ENCODE data around the gene TRAK1.

Gene TRAK1

DNA sequence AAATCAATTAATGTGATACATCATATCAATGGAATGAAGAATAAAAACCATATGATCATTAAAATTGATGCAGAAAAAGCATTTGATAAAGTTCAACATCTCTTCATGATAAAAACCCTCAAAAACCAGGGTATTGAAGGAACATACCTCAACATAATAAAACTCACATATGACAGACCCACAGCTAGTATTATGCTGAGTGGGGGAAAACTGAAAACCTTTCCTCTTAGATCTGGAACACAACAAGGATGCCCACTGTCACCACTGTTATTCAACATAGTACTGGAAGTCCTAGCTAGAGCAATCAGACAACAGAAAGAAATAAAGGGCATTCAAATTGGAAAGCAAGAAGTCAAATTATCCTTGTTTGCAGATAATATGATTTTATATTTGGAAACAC is 144.4 kb downstream of the TRAK1 start:
- Histone ChIP-seq H3K4me1 (ENCODE audit: control extremely low read depth in 1 of 4, control insufficient read depth in 4 of 4, insufficient read depth in 4 of 4, low read length in 3 of 4) (no peaks in the 10 kb centered on the region), H3K27ac (ENCODE audit: insufficient read depth in 1 of 2, low read depth in 1 of 2, low read length in 2 of 2, poor library complexity in 1 of 2, severe bottlenecking in 2 of 2) (no peak overlapping the region), H3K36me3 (ENCODE audit: control insufficient read depth in 4 of 4, insufficient read depth in 4 of 4, low read length in 3 of 4) (no peaks in the 10 kb centered on the region), H3K4me3 (ENCODE audit: control insufficient read depth in 1 of 7, extremely low read depth in 1 of 7, insufficient read depth in 4 of 7, low read depth in 2 of 7, low read length in 6 of 7) (no peak overlapping the region), H3K27me3 (replicated peaks in 2 of 5; ENCODE audit: control insufficient read depth in 4 of 5, insufficient read depth in 5 of 5, low read length in 4 of 5) (no peaks in the 10 kb centered on the region), H3K9me3 (ENCODE audit: control extremely low read depth in 1 of 5, control insufficient read depth in 4 of 5, insufficient read depth in 2 of 5, low read depth in 1 of 5, low read length in 4 of 5) (peaks cover 0 to 11% (median 7%) of the 10 kb centered on the region in 5 experiments)
- no peak for DNase-seq
- CTCF ChIA-PET, result no interaction called here
- POLR2A ChIA-PET, result no interaction called here

DNA sequence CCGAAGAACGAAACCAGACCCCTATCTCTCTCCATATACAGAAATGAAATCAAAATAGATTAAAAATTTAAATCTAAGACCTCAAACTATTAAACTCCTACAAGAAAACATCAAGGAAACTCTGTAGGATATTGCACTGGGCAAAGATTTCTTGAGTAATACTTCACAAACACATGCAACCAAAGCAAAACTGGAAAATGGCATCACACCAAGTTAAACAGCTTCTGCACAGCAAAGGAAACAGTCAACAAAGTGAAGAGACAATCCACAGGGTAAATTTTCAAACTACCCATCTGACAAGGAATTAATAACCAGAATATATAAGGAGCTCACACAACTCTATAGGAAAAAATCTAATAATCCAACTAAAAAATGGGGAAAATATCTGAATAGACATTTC is 145.5 kb downstream of the TRAK1 start:
- ChIA-PET CTCF (no interaction called here), POLR2A (no interaction called here)

DNA sequence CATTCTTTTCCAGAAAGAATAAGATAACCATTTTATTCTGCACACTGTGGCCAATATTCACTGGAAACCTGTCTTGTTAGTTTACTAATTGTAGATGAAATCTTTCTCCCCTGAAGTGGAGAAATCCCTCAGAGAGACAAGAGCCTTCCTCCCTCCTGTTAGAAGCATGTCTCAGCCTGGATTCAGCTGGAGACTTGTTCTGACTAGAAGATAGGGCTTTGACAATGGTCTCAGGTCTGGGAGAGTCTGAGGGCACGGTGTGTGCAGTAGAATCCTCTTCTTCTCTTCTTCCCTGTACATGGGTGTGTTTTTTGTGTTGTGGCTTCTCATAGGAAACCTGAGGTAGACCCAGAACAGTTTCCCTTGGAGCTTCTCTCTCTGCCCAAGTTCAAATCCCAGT is 154.9 kb downstream of the TRAK1 start:
- ChIA-PET POLR2A (no interaction called here), CTCF (interaction anchor here (1.1 to 4.5 kb wide), 5 partner anchors 15 to 300 kb away, joined by 3 to 64 read pairs (median 18); no protein-coding TSS in a partner anchor)
- H3K4me3 ChIP-seq (ENCODE audit: control insufficient read depth in 1 of 7, extremely low read depth in 1 of 7, insufficient read depth in 4 of 7, low read depth in 2 of 7, low read length in 6 of 7), result no peak overlapping the region
- no peak overlapping the region for H3K27ac ChIP-seq (ENCODE audit: insufficient read depth in 1 of 2, low read depth in 1 of 2, low read length in 2 of 2, poor library complexity in 1 of 2, severe bottlenecking in 2 of 2)
- peaks cover 4 to 17% (median 7%) of the 10 kb centered on the region in 5 experiments for H3K27me3 ChIP-seq (replicated peaks in 2 of 5; ENCODE audit: control insufficient read depth in 4 of 5, insufficient read depth in 5 of 5, low read length in 4 of 5)
- no peak for DNase-seq
- no CpG with 5 or more reads among the region's 1 CpG for WGBS (ENCODE audit: insufficient coverage)
- H3K9me3 ChIP-seq (ENCODE audit: control extremely low read depth in 1 of 5, control insufficient read depth in 4 of 5, insufficient read depth in 2 of 5, low read depth in 1 of 5, low read length in 4 of 5), result no peaks in the 10 kb centered on the region
- no peaks in the 10 kb centered on the region for H3K36me3 ChIP-seq (ENCODE audit: control insufficient read depth in 4 of 4, insufficient read depth in 4 of 4, low read length in 3 of 4)
- no peaks in the 10 kb centered on the region for H3K4me1 ChIP-seq (ENCODE audit: control extremely low read depth in 1 of 4, control insufficient read depth in 4 of 4, insufficient read depth in 4 of 4, low read length in 3 of 4)

More for the DNA sequence above, 145.5 kb downstream of the TRAK1 start:
- peaks cover 0 to 11% (median 7%) of the 10 kb centered on the region in 5 experiments for H3K9me3 ChIP-seq (ENCODE audit: control extremely low read depth in 1 of 5, control insufficient read depth in 4 of 5, insufficient read depth in 2 of 5, low read depth in 1 of 5, low read length in 4 of 5)
- no CpG with 5 or more reads among the region's 2 CpGs for WGBS (ENCODE audit: insufficient coverage)
- H3K4me1 ChIP-seq (ENCODE audit: control extremely low read depth in 1 of 4, control insufficient read depth in 4 of 4, insufficient read depth in 4 of 4, low read length in 3 of 4), result no peaks in the 10 kb centered on the region
- H3K36me3 ChIP-seq (ENCODE audit: control insufficient read depth in 4 of 4, insufficient read depth in 4 of 4, low read length in 3 of 4), result no peaks in the 10 kb centered on the region
- no peak for DNase-seq
- no peak overlapping the region for H3K4me3 ChIP-seq (ENCODE audit: control insufficient read depth in 1 of 7, extremely low read depth in 1 of 7, insufficient read depth in 4 of 7, low read depth in 2 of 7, low read length in 6 of 7)
- no peak overlapping the region for H3K27ac ChIP-seq (ENCODE audit: insufficient read depth in 1 of 2, low read depth in 1 of 2, low read length in 2 of 2, poor library complexity in 1 of 2, severe bottlenecking in 2 of 2)
- H3K27me3 ChIP-seq (replicated peaks in 2 of 5; ENCODE audit: control insufficient read depth in 4 of 5, insufficient read depth in 5 of 5, low read length in 4 of 5), result no peaks in the 10 kb centered on the region

DNA sequence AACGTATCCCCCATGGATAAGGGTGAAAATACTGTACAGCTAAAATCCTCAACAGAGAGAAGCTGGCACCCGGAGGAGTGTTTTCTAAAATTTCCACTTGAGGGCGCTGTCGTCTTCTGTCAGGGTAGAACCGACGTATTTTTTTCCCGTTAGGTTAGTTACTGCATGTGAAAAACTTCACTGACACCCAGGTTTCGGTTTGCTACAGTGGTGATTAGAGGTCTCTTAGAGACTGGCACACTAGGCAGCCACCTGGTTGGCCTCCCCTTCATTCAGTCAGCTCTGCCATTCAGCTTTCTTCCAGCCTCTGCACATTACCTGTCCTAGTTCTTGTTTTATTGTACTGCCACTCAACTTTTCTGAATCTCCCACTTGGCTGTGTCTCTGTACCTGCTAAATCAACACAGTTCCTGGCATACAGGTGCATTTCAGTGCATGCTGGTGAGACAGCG is 156.4 kb downstream of the TRAK1 start:
- H3K27ac ChIP-seq (ENCODE audit: insufficient read depth in 1 of 2, low read depth in 1 of 2, low read length in 2 of 2, poor library complexity in 1 of 2, severe bottlenecking in 2 of 2), result no peak overlapping the region
- H3K4me1 ChIP-seq (ENCODE audit: control extremely low read depth in 1 of 4, control insufficient read depth in 4 of 4, insufficient read depth in 4 of 4, low read length in 3 of 4), result no peaks in the 10 kb centered on the region
- H3K36me3 ChIP-seq (ENCODE audit: control insufficient read depth in 4 of 4, insufficient read depth in 4 of 4, low read length in 3 of 4), result no peaks in the 10 kb centered on the region
- WGBS (ENCODE audit: insufficient coverage), result 11% methylated on average over 9 of the region's 9 CpGs
- peak; percentile 65 to 83 (median 80) for DNase-seq
- ChIA-PET CTCF (interaction anchor here (0.6 to 4.5 kb wide), 17 partner anchors 9 to 329 kb away, joined by 3 to 64 read pairs (median 6); no protein-coding TSS in a partner anchor), POLR2A (interaction anchor here (0.5 kb wide), 1 partner anchor 865 kb away, joined by 4 read pairs; no protein-coding TSS in a partner anchor)
- peaks cover 4 to 19% (median 10%) of the 10 kb centered on the region in 5 experiments for H3K27me3 ChIP-seq (replicated peaks in 2 of 5; ENCODE audit: control insufficient read depth in 4 of 5, insufficient read depth in 5 of 5, low read length in 4 of 5)
- peak overlapping the region in 1 of 7 experiments; percentile 26 for H3K4me3 ChIP-seq (ENCODE audit: control insufficient read depth in 1 of 7, extremely low read depth in 1 of 7, insufficient read depth in 4 of 7, low read depth in 2 of 7, low read length in 6 of 7)
- H3K9me3 ChIP-seq (ENCODE audit: control extremely low read depth in 1 of 5, control insufficient read depth in 4 of 5, insufficient read depth in 2 of 5, low read depth in 1 of 5, low read length in 4 of 5), result no peaks in the 10 kb centered on the region

DNA sequence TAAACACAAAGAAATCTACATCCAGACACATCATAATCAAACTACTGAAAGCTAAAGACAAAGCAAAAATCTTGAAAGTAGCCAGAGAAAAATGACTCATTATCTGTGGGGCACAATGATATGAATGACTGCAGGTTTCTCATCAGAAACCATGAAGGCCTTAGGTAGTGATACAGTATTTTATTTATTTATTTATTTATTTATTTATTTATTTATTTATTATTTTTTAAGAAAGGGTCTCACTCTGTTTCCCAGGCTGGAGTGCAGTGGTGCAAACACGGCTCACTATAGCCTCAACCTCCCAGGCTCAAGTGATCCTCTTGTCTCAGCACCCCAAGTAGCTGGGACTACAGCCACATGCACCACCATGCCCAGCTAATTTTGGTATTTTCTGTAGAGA is 159.6 kb downstream of the TRAK1 start:
- H3K4me1 ChIP-seq (ENCODE audit: control extremely low read depth in 1 of 4, control insufficient read depth in 4 of 4, insufficient read depth in 4 of 4, low read length in 3 of 4), result no peaks in the 10 kb centered on the region
- ChIA-PET CTCF (interaction anchor here (4.4 kb wide), 1 partner anchor 10 kb away, joined by 23 read pairs; no protein-coding TSS in a partner anchor), POLR2A (no interaction called here)
- no peak overlapping the region for H3K27ac ChIP-seq (ENCODE audit: insufficient read depth in 1 of 2, low read depth in 1 of 2, low read length in 2 of 2, poor library complexity in 1 of 2, severe bottlenecking in 2 of 2)
- H3K9me3 ChIP-seq (ENCODE audit: control extremely low read depth in 1 of 5, control insufficient read depth in 4 of 5, insufficient read depth in 2 of 5, low read depth in 1 of 5, low read length in 4 of 5), result no peaks in the 10 kb centered on the region
- no peak for DNase-seq
- H3K36me3 ChIP-seq (ENCODE audit: control insufficient read depth in 4 of 4, insufficient read depth in 4 of 4, low read length in 3 of 4), result no peaks in the 10 kb centered on the region
- H3K27me3 ChIP-seq (replicated peaks in 2 of 5; ENCODE audit: control insufficient read depth in 4 of 5, insufficient read depth in 5 of 5, low read length in 4 of 5), result peaks cover 4 to 23% (median 15%) of the 10 kb centered on the region in 5 experiments
- WGBS (ENCODE audit: insufficient coverage), result 80% methylated on average over 1 of the region's 1 CpG
- no peak overlapping the region for H3K4me3 ChIP-seq (ENCODE audit: control insufficient read depth in 1 of 7, extremely low read depth in 1 of 7, insufficient read depth in 4 of 7, low read depth in 2 of 7, low read length in 6 of 7)

DNA sequence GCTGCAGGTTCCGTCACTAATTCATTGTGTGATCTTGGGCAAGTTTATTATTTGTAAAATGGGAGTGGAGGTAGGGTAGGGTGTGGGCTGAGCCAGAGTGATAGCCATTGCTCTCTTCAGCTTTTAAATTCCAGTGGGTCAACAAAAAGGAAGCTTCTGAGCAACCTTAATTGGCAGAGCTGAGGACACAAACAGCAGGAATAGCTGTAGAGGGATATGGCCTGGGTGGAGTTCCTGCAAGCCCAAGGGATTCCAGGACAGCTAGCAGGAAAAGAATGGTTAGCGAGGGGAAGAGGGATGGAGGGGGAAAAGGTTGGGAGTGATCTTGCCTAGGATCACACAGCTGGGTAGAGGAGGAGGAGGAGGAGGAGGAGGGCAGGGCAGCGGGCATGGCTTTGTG is 163.4 kb downstream of the TRAK1 start:
- H3K4me1 ChIP-seq (ENCODE audit: control extremely low read depth in 1 of 4, control insufficient read depth in 4 of 4, insufficient read depth in 4 of 4, low read length in 3 of 4), result no peaks in the 10 kb centered on the region
- no peak for DNase-seq
- 95% methylated on average over 3 of the region's 3 CpGs for WGBS (ENCODE audit: insufficient coverage)
- POLR2A ChIA-PET, result interaction anchor here (0.5 kb wide), 1 partner anchor 750 kb away, joined by 3 read pairs; no protein-coding TSS in a partner anchor
- peaks cover 0 to 2% (median 0%) of the 10 kb centered on the region in 5 experiments for H3K9me3 ChIP-seq (ENCODE audit: control extremely low read depth in 1 of 5, control insufficient read depth in 4 of 5, insufficient read depth in 2 of 5, low read depth in 1 of 5, low read length in 4 of 5)
- no peaks in the 10 kb centered on the region for H3K36me3 ChIP-seq (ENCODE audit: control insufficient read depth in 4 of 4, insufficient read depth in 4 of 4, low read length in 3 of 4)
- no peak overlapping the region for H3K4me3 ChIP-seq (ENCODE audit: control insufficient read depth in 1 of 7, extremely low read depth in 1 of 7, insufficient read depth in 4 of 7, low read depth in 2 of 7, low read length in 6 of 7)
- CTCF ChIA-PET, result interaction anchor here (0.9 to 1.2 kb wide), 2 partner anchors 10 to 189 kb away, joined by 3 read pairs; no protein-coding TSS in a partner anchor
- H3K27me3 ChIP-seq (replicated peaks in 2 of 5; ENCODE audit: control insufficient read depth in 4 of 5, insufficient read depth in 5 of 5, low read length in 4 of 5), result peaks cover 0 to 30% (median 17%) of the 10 kb centered on the region in 5 experiments
- H3K27ac ChIP-seq (ENCODE audit: insufficient read depth in 1 of 2, low read depth in 1 of 2, low read length in 2 of 2, poor library complexity in 1 of 2, severe bottlenecking in 2 of 2), result no peak overlapping the region

DNA sequence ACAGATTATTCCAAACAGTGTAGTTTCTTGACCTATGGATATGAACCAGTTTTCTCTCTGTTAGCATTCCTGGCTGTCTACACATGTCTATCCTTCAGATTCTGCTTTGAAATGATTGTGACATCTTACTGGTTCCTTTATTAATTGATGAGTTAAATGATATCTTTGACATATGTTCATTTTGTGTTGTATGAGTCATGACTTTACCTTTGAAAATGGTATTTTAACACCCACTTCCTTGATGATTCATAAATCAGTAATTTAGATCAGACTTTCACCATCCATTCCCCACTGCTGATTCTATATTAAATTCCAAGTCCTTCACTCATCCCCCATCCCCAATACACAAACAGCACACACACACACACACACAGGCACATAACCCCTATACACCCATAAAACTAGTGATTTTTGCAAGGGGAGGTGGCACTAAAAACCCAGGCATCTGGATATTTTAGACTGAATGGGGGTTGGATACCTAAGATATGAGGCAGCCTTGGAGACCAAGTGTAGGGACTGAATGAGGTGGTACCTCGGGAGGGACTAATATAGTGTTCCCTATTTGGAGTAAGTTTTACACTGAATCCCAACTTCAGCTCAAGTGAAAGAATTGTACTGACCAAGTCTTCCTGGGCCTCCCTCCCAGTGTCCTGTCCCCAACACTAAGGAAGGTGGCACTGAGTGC is 165.1 kb downstream of the TRAK1 start:
- Histone ChIP-seq H3K27ac (ENCODE audit: insufficient read depth in 1 of 2, low read depth in 1 of 2, low read length in 2 of 2, poor library complexity in 1 of 2, severe bottlenecking in 2 of 2) (no peak overlapping the region), H3K9me3 (ENCODE audit: control extremely low read depth in 1 of 5, control insufficient read depth in 4 of 5, insufficient read depth in 2 of 5, low read depth in 1 of 5, low read length in 4 of 5) (peaks cover 0 to 2% (median 0%) of the 10 kb centered on the region in 5 experiments), H3K36me3 (ENCODE audit: control insufficient read depth in 4 of 4, insufficient read depth in 4 of 4, low read length in 3 of 4) (no peaks in the 10 kb centered on the region), H3K27me3 (replicated peaks in 2 of 5; ENCODE audit: control insufficient read depth in 4 of 5, insufficient read depth in 5 of 5, low read length in 4 of 5) (peaks cover 0 to 46% (median 13%) of the 10 kb centered on the region in 5 experiments), H3K4me1 (ENCODE audit: control extremely low read depth in 1 of 4, control insufficient read depth in 4 of 4, insufficient read depth in 4 of 4, low read length in 3 of 4) (no peaks in the 10 kb centered on the region), H3K4me3 (ENCODE audit: control insufficient read depth in 1 of 7, extremely low read depth in 1 of 7, insufficient read depth in 4 of 7, low read depth in 2 of 7, low read length in 6 of 7) (no peak overlapping the region)
- ChIA-PET CTCF (interaction anchor here (1.2 kb wide), 1 partner anchor 9 kb away, joined by 4 read pairs; no protein-coding TSS in a partner anchor), POLR2A (no interaction called here)
- 100% methylated on average over 1 of the region's 1 CpG for WGBS (ENCODE audit: insufficient coverage)
- DNase-seq, result no peak
